HepG2 (cell line): ENCODE measurements around the gene MRFAP1L1. TPM values are rescaled to one million over a fixed set of nuclear protein-coding genes. Genes with fewer than 3 reads are reported as not detected.

Experiments
- BRCA1 ChIP-seq: sonication (generic); formaldehyde crosslinking; IDR thresholded peaks from 2 replicates; pipeline ENCODE4 v1.4.0; 2020; ENCODE audit warnings: missing genetic modification reagents
- DNMT3B ChIP-seq: conservative IDR thresholded peaks from 2 replicates; pipeline ENCODE4 v1.6.1; 2016; ENCODE audit warnings: missing biosample characterization, control low read depth
- DR1 ChIP-seq: sonication (generic); formaldehyde crosslinking; IDR thresholded peaks from 2 replicates; pipeline ENCODE4 v1.8.0; 2021; ENCODE audit warnings: mild to moderate bottlenecking, missing genetic modification reagents, inconsistent platforms
- EHMT2 ChIP-seq: fragments of 200-600 bp; sonication (generic); IDR thresholded peaks from 2 replicates; pipeline ENCODE4 v1.7.0; 2017; ENCODE audit warnings: antibody characterized with exemption, low read depth, low read length, borderline replicate concordance
- GLMP ChIP-seq: sonication (generic); formaldehyde crosslinking; IDR thresholded peaks from 2 replicates; pipeline ENCODE4 v1.9.0; 2021; ENCODE audit warnings: missing genetic modification reagents, mild to moderate bottlenecking, borderline replicate concordance
- HMG20A ChIP-seq: IDR thresholded peaks from 2 replicates; pipeline ENCODE4 v1.6.1; 2016; ENCODE audit warnings: borderline replicate concordance
- KLF16 ChIP-seq, 2 experiments: sonication (generic) in 1 of 2; formaldehyde crosslinking in 1 of 2; IDR thresholded peaks; 2 replicates each; pipeline versions ENCODE4 v1.6.1 to v1.8.0; 2016 to 2023; ENCODE audit warnings: missing genetic modification reagents in 2 of 2, missing compliant biosample characterization in 1 of 2
- MAFG ChIP-seq: sonication (generic); formaldehyde crosslinking; IDR thresholded peaks from 2 replicates; pipeline ENCODE4 v1.5.1; 2020; ENCODE audit warnings: mild to moderate bottlenecking, missing genetic modification reagents
- MLX ChIP-seq: IDR thresholded peaks from 2 replicates; pipeline ENCODE4 v1.6.1; 2016
- ZNF280D ChIP-seq: sonication (generic); formaldehyde crosslinking; IDR thresholded peaks from 2 replicates; pipeline ENCODE4 v1.5.1; 2020; ENCODE audit warnings: mild to moderate bottlenecking, missing genetic modification reagents
- ZNF703 ChIP-seq: sonication (generic); formaldehyde crosslinking; IDR thresholded peaks from 2 replicates; pipeline ENCODE4 v1.5.1; 2020; ENCODE audit warnings: missing genetic modification reagents, mild to moderate bottlenecking, moderate library complexity, borderline replicate concordance
- polyA plus RNA-seq, 8 experiments: library from polyadenylated mRNA; depleted of rRNA in 3 of 8; stranded (reverse) in 7 of 8; unstranded in 1 of 8; fragments of >200 nt; fragmentation: Illumina TruSeq in 4 of 8; extraction: Trizol in 4 of 8; gene quantifications; 2 replicates each; pipeline versions ENCODE4 v1.2.1 to v1.2.3, GENCODE V29; 2011 to 2016; ENCODE audit warnings: low read depth in 4 of 8, missing spikeins in 1 of 8, mixed read lengths in 1 of 8; ENCODE audit not compliant: insufficient read depth in 1 of 8
- total RNA-seq, 5 experiments: library from RNA; depleted of rRNA; stranded (reverse); fragments of >200 nt; fragmentation: Illumina TruSeq; extraction: Trizol; gene quantifications; 2 replicates each; pipeline ENCODE4 v1.2.3, GENCODE V29; 2016; ENCODE audit warnings: low read depth in 1 of 5
- TF ChIP-seq, protein P1 (sequence below): sonication (generic); formaldehyde crosslinking; IDR thresholded peaks from 2 replicates; pipeline ENCODE4 v1.4.0; 2020; ENCODE audit warnings: missing genetic modification reagents, mild to moderate bottlenecking, borderline replicate concordance
- TF ChIP-seq, protein P2 (sequence below): sonication (generic); formaldehyde crosslinking; IDR thresholded peaks from 2 replicates; pipeline ENCODE4 v1.5.0; 2020; ENCODE audit warnings: missing genetic modification reagents
- TF ChIP-seq, protein P3 (sequence below): sonication (generic); formaldehyde crosslinking; IDR thresholded peaks from 2 replicates; pipeline ENCODE4 v1.4.0; 2020; ENCODE audit warnings: missing genetic modification reagents

Gene MRFAP1L1
- total and polyA plus RNA-seq, 2 of the 13 experiments (the other 11 are each of a cell fraction or from before 2014, with no cell fraction given) = 44.8 to 76.6 TPM

- TF ChIP-seq HMG20A (CRISPR knock-in tag) = peak; percentile 62; the same call in 1 of the 2 replicates
- peak; percentile 75; the same call in 1 of the 2 replicates for TF ChIP-seq BRCA1 (CRISPR knock-in tag)
- peak; percentile 38; the same call in 1 of the 2 replicates for TF ChIP-seq ZNF280D (CRISPR knock-in tag)
- TF ChIP-seq GLMP = no peak
- TF ChIP-seq, protein P1, sequence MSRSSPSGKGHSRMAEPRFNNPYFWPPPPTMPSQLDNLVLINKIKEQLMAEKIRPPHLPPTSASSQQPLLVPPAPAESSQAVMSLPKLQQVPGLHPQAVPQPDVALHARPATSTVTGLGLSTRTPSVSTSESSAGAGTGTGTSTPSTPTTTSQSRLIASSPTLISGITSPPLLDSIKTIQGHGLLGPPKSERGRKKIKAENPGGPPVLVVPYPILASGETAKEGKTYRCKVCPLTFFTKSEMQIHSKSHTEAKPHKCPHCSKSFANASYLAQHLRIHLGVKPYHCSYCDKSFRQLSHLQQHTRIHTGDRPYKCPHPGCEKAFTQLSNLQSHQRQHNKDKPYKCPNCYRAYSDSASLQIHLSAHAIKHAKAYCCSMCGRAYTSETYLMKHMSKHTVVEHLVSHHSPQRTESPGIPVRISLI = no peak
- TF ChIP-seq KLF16 (CRISPR knock-in tag; IDR thresholded peaks at IDR 0.05) = peak in 1 of 2 experiments; percentile 84; a peak in 2 of 4 replicates
- peak; percentile 85 for TF ChIP-seq DNMT3B
- no peak for TF ChIP-seq EHMT2
- TF ChIP-seq, protein P2, sequence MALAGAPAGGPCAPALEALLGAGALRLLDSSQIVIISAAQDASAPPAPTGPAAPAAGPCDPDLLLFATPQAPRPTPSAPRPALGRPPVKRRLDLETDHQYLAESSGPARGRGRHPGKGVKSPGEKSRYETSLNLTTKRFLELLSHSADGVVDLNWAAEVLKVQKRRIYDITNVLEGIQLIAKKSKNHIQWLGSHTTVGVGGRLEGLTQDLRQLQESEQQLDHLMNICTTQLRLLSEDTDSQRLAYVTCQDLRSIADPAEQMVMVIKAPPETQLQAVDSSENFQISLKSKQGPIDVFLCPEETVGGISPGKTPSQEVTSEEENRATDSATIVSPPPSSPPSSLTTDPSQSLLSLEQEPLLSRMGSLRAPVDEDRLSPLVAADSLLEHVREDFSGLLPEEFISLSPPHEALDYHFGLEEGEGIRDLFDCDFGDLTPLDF (CRISPR knock-in tag) = no peak
- peak; percentile 85; the same call in 1 of the 2 replicates for TF ChIP-seq DR1 (CRISPR knock-in tag)
- peak; percentile 58; the same call in 1 of the 2 replicates for TF ChIP-seq MAFG
- no peak for TF ChIP-seq MLX (CRISPR knock-in tag)
- no peak for TF ChIP-seq ZNF703
- TF ChIP-seq, protein P3, sequence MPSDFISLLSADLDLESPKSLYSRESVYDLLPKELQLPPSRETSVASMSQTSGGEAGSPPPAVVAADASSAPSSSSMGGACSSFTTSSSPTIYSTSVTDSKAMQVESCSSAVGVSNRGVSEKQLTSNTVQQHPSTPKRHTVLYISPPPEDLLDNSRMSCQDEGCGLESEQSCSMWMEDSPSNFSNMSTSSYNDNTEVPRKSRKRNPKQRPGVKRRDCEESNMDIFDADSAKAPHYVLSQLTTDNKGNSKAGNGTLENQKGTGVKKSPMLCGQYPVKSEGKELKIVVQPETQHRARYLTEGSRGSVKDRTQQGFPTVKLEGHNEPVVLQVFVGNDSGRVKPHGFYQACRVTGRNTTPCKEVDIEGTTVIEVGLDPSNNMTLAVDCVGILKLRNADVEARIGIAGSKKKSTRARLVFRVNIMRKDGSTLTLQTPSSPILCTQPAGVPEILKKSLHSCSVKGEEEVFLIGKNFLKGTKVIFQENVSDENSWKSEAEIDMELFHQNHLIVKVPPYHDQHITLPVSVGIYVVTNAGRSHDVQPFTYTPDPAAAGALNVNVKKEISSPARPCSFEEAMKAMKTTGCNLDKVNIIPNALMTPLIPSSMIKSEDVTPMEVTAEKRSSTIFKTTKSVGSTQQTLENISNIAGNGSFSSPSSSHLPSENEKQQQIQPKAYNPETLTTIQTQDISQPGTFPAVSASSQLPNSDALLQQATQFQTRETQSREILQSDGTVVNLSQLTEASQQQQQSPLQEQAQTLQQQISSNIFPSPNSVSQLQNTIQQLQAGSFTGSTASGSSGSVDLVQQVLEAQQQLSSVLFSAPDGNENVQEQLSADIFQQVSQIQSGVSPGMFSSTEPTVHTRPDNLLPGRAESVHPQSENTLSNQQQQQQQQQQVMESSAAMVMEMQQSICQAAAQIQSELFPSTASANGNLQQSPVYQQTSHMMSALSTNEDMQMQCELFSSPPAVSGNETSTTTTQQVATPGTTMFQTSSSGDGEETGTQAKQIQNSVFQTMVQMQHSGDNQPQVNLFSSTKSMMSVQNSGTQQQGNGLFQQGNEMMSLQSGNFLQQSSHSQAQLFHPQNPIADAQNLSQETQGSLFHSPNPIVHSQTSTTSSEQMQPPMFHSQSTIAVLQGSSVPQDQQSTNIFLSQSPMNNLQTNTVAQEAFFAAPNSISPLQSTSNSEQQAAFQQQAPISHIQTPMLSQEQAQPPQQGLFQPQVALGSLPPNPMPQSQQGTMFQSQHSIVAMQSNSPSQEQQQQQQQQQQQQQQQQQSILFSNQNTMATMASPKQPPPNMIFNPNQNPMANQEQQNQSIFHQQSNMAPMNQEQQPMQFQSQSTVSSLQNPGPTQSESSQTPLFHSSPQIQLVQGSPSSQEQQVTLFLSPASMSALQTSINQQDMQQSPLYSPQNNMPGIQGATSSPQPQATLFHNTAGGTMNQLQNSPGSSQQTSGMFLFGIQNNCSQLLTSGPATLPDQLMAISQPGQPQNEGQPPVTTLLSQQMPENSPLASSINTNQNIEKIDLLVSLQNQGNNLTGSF (CRISPR knock-in tag) = no peak
Observed at GRCh38 chr4:6693231-6694176, 16.2 kb downstream of the MRFAP1L1 start, which contains the start of gene S100P (continued).
